IPS-NIHi7 (cell line): ENCODE measurements around the gene PLXNA3.

Experiments used
- DNase-seq: peaks from one replicate; pipeline ENCODE4 v3.0.0; 2012; ENCODE audit warnings: mixed read lengths; ENCODE audit errors: extremely low spot score

PLXNA3 gene

DNA sequence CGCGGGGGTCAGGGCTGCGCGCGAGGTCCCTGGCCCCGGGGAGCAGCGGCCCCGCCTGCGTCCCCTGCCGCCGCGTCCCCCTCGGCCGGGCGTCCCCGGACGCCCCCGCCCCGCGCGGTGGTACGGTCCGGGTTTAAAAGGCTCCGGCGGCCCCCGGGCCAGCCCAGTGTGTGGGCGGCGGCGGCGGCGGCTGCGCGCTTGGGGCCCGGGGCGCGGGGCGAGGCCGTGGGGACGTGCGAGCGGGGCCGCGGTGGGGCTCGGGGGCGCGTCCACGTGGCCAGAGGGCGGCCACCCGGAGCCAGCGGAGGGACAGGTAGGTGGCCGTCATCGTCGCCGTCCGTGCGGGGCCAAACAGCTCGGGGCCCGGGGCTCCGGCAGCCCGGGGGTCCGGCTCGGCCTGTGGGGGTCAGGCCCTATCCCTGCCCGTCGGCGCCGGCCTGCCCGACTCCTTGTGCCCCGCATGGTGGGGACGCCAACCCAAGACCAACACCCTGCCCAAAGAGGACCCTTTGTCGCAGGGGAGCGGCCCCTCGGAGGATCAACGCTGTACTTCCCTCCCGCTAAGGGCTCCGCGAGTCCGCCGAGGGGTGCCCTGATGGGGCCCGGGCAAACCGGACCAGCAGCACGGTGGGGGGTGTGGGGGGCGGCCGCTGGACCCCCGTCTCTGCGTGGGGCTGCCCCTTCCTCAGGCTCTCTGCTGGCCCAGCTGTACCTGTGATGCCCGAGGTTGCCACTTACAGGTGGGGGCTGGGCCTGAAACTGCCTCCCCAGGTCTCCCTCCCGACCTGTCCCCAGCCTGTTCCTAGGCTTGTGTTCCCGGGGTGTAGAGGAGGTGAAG lies at the start of gene PLXNA3:
Gene PLXNA3, plus strand, starts transcription at position 166 of the 838 bp plus-strand sequence. CDS start 1,903 bp downstream, outside the sequence.
- peak; percentile 60 for DNase-seq

DNA sequence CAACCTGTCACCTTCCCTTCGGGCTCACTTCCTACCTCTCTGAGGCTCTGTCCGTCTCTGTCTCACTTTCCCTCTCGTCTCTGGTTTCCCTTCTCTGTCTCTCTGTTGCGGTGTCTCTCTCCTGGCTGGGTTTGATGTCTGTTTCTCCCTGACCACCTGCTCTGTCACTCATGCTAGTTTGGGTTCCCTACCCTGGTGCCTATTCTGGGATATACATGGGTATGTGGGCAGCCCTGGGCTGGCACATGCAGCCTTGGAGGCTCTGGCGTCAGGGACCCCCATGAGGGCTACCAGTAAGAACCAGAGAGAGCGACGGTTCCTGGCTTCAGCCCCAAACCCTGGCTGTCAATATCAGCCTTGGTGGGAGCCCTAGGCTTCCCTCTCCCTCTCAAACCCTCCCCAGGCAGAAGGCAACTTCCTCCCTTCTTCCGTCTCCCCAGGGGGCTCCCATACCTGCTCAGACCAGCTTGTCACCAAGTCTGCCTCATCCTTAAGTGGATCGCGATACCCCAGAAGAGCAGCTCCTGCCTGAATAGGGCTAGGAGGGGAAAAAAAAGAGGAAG lies 49.3 kb upstream of the PLXNA3 start:
- no peak for DNase-seq

- DNase-seq = peak; percentile 77
Measured at GRCh38 chrX:154409222-154409871, 48.7 kb upstream of the PLXNA3 start, which contains the start of gene DNASE1L1. Gene DNASE1L1 (minus strand): TSS chrX:154409254. CDS start chrX:154405568, 3,686 bp downstream.

GRCh38 chrX:154411981-154412340 lies 46.1 kb upstream of the PLXNA3 start:
- DNase-seq = peak; percentile 59

DNA sequence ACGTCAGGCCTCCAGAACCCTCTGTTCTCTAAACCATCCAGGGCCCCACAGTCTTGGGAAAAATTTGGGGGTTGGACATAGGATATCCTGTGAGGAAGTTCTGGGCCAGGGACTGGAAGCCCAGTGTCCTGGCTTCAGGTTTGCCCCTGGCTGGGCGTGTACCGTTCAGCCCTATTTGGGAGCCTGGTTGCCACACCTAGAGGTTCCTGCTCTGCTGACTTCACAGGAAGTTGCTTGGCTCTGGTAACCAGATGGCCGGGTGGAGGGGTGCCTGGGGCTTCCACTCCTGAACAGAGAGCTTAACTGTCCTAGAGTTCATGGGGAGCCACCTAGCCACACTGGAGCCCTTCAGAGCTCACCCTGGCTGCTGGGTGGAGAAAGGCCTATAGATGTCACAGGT lies 45.6 kb upstream of the PLXNA3 start:
- DNase-seq = no peak

- DNase-seq = no peak
Measured at GRCh38 chrX:154413142-154413541, 44.9 kb upstream of the PLXNA3 start.

GRCh38 chrX:154417157-154417556 lies 40.9 kb upstream of the PLXNA3 start:
- no peak for DNase-seq

GRCh38 chrX:154419189-154419588 lies 38.9 kb upstream of the PLXNA3 start:
- DNase-seq = no peak

GRCh38 chrX:154419688-154420401 lies 38.2 kb upstream of the PLXNA3 start:
- DNase-seq = no peak

GRCh38 chrX:154420402-154420756 lies 37.7 kb upstream of the PLXNA3 start:
- no peak for DNase-seq

DNA sequence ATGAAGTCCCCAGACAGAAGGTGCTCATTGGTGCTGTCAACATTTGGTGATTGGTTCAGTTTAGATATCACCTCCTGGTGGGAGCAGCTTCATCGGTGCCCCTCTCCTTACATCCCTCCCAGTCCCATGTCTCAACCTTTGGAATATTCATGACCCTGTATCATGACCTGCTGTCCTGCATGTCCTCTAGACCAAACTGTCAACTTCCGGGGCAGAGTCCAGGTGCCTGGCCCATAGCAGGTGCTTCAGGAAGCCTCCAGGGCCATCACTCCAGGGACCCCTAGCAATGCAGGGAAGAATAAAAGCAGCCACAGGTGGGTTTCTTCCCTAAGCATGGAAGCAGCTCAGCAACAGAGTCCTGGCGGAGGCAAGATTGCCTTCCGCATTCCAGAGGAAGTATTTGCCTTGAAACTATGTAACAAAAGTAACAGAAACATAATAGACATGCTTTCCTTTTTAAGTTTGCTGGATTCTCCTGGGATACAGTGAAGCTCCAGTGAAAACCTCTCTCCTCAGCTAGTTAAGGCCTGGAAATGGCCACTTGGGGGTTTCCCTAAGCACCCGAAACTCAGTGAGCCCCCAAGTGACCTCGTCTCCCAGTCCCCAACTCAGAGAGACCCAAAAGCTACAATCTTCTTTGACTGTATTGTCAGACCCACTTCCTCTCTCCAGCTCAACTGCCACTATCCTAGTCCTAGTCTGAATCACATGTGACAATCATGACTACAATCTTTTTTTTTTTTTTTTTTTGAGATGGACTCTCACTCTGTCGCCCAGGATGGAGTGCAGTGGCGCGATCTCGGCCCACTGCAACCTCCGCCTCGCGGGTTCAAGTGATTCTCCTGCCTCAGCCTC lies 30.9 kb upstream of the PLXNA3 start:
- no peak for DNase-seq

DNA sequence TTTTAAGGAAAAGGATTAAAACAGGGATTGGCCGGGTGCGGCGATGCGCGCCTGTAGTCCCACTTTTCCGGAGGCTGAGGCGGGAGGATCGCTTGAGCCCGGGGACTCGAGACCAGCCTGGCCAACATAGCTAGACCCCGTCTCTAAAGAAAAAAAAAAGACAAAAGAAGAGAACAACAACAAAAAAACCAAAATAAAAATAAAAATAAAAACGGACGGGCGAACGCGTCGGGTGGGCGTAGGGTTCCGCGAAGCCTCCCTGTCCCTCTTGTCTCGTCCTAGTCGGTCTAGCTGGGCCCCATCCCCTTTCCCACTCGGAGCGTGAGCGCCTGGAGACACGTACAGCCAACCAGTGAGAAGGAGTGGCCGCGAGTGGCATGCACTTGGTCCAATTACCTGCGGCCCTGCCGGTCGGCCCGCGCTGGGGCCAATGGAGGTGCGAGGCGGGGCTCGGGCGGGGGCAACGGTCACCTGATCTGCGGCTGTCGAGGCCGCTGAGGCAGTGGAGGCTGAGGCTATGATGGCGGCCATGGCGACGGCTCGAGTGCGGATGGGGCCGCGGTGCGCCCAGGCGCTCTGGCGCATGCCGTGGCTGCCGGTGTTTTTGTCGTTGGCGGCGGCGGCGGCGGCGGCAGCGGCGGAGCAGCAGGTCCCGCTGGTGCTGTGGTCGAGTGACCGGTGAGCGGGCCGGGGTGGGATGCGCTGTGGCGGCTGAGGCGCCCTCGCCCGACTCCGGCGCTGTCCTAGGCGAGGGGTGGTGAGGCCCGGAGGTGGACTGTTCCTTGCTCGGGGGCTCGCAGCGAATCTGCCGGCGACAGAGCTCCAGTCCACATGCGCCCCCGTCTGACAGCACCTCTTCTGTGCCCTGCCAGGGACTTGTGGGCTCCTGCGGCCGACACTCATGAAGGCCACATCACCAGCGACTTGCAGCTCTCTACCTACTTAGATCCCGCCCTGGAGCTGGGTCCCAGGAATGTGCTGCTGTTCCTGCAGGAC lies 29.6 kb upstream of the PLXNA3 start, which contains the start of gene ATP6AP1:
Gene ATP6AP1, plus strand, starts transcription at position 502 of the 996 bp plus-strand sequence. Its CDS starts 16 bp downstream, at position 518.
- DNase-seq = peak; percentile 83

DNA sequence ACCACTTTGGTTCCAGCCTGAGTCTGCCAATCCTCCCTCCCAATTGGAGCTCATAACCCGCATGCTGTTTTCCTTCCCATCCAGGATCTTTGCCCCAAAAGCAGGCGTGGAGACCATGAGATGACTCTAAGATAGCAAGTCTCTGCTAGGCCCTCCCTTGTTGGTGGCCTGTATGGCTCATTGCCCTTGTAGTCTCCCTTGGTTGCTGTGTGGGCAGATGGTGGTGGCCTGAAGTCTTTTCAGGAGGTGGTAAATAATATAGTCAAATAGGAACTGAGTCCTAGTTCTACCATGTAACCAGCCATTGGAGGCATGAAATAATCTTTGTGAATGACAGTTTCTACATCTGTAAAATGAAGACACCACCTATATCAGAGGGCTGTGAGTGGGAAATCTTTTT lies 28.4 kb upstream of the PLXNA3 start:
- DNase-seq = no peak

DNA sequence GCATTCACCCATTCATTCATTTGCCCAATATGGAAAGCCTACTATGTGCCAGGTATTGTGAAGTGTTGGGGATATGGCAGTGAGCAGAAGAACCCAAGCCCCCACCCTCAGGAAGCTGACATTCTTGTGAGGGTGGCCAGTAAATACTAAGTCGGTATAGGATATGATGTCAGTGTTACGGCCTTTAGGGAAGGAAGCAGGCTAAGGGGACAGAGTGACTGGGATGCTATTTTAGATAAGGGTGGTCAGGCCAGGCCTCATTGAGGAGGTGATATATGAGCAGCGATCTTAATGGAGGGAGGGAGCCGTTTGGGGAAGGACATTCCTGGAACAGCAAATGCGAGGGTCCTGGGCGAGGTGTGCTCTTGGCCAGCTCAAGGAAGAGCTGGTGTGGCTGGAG lies 27.6 kb upstream of the PLXNA3 start:
- DNase-seq = no peak

DNA sequence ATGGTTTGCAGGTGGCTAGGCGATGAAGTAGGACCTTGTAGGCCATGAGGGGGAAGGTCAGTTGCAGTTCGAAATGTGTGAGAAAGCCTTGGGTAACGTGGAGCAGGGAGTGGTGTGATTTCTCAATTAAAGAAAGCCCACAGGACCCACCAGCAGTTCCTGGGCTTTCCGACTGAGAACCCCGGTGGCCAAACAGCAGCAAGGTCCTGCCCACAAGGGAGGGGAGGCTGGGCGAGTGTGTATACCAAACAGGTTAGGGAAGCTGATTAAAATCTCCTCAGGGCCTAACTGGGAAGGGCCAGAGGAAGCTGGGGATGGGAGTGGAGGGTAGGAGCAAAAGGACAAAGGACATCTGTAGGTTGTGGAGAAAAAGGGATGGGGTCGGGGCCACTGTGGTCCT lies 27.2 kb upstream of the PLXNA3 start:
- DNase-seq = no peak

GRCh38 chrX:154431341-154431740 lies 26.7 kb upstream of the PLXNA3 start:
- DNase-seq = no peak

DNA sequence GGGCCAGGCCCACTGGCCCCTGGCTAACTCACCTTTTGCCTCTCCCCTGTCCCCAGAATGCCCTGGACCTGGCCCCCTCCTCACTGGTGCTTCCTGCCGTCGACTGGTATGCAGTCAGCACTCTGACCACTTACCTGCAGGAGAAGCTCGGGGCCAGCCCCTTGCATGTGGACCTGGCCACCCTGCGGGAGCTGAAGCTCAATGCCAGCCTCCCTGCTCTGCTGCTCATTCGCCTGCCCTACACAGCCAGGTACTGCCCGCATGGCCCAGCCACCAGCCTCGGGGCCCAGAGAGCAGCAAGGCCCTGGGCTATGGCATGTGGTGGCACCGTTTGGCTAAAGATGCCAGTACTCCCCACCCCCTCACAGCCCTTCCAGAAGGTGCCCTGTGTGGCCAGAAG lies 25.9 kb upstream of the PLXNA3 start:
- DNase-seq = no peak

- DNase-seq = no peak
Measured at GRCh38 chrX:154433605-154434004, 24.5 kb upstream of the PLXNA3 start.

DNA sequence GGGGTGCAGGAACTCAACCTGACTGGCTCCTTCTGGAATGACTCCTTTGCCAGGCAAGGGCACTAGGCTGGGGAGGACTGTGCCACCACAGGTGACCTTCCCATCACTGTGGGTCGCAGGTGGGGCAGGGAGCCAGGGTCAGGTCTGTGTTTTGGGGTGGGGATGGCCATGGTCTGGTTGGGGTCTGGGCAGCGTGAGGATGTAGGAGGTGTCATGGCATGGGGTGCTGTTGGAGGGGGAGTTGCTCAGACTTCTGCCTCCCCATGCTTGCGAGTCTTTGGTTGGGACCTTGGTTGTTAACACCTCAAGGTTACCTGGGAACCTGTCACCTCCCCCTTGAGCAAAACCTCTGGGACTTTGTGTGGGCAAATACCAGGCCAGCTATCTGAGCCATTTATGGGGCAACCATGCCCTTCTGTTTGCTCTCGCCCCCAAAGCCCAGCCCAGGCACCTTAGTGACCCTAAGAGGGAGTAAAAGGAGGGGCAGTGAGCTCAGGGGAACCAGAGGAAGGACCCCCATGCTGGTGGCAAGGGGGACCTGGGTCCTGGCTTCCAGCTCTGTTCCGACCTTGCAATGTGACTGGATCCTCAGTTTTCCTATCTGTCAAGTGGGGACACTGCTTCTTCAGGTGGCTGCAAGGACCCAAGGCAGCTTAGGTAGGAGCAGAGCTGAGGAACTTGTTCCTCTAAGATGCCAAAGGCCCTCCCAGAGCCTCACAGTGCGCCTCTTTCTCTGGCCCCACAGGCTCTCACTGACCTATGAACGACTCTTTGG lies 23.5 kb upstream of the PLXNA3 start:
- no peak for DNase-seq
